Measurements from ENCODE around the gene LGMN. TPM values are rescaled to one million over a fixed set of nuclear protein-coding genes. Genes with fewer than 3 reads are reported as not detected.

Gene LGMN
- total RNA-seq, 2 donors from 2014 or later, result 70.0 to 107 TPM

DNA sequence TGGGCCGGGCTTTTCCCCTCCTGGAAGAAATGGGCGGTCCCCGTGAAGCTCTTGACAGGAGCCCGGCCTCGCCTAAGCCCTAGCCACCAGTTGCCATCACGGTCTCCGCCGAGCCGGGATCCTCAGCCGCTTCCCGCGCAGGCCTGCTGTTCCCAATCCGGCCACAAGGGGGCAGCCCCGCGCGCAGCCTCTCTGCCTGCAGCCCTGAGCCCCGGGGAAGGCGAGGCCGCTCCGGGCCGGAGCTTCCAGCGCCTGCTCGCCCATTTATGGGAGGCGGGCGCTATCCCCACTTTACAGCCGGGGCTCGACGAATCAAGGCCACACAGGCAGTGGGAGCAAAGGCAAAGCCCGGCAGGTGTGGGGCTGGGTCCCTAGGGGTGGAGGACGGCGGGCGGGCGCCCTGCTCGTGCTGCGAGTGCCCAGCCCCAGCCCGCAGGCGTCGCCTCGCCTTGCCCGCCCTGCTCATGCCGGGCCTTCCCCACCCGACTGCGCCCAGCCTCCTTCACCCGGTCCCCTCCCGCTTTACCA, 61.5 kb downstream of the LGMN start:
- Histone ChIP-seq H3K36me3 (no peaks in the 10 kb centered on the region), H3K27me3 (no peaks in the 10 kb centered on the region), H3K9ac (ENCODE audit: low read depth in 2 of 2, low read length in 2 of 2) (peak overlapping the region in 1 of 2 donors; percentile 30), H3K9me3 (no peaks in the 10 kb centered on the region), H3K4me3 (peak overlapping the region; percentile 32), H3K4me1 (peaks cover 7% of the 10 kb centered on the region), H3K27ac (no peak overlapping the region)
- intact Hi-C loops (cut with DNase I), result loop anchor here (10.0 kb wide), 1 partner anchor 562 kb away; the partner anchor contains the start of genes CPSF2 and NDUFB1
- peak; percentile 100 for TF ChIP-seq CTCF (IDR thresholded peaks at IDR 0.05)
- DNase-seq, result peak; percentile 84

DNA sequence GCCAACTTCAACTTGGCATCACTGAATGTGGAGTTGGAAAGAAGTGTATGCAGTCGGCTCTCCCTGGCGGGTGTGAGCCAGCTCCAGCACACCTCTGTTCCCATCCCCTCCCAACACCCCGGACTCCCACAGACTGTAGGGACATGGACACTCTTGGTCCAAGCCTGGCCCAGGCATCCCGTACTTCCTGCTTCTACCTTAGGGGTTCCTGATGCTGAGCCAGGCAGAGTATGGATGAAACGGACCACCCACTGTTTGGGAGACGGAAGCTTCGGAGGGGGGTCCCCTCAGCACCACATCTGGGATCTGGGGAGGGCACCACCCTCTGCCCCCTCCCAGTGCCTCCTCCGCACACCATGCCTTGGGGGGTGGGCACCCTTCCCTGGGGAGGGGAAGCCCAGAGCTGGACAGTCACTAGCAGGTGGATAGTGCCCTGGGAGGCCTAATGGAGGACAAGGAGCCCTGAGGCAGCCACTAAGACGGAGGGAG, 62.0 kb downstream of the LGMN start:
- no peak for DNase-seq
- H3K27ac ChIP-seq, result no peak overlapping the region
- no peaks in the 10 kb centered on the region for H3K9me3 ChIP-seq
- no peak overlapping the region for H3K4me3 ChIP-seq
- no peaks in the 10 kb centered on the region for H3K36me3 ChIP-seq
- intact Hi-C loops (cut with DNase I), result loop anchor here (10.0 kb wide), 1 partner anchor 562 kb away; the partner anchor contains the start of genes CPSF2 and NDUFB1
- no peak overlapping the region for H3K9ac ChIP-seq (ENCODE audit: low read depth in 2 of 2, low read length in 2 of 2)
- TF ChIP-seq CTCF (IDR thresholded peaks at IDR 0.05), result no peak
- peaks cover 7% of the 10 kb centered on the region for H3K4me1 ChIP-seq
- no peaks in the 10 kb centered on the region for H3K27me3 ChIP-seq

GRCh38 chr14:92685784-92686355, 62.6 kb downstream of the LGMN start:
- intact Hi-C loops (cut with DNase I), result loop anchor here (10.0 kb wide), 1 partner anchor 561 kb away; the partner anchor contains the start of genes CPSF2 and NDUFB1
- Histone ChIP-seq H3K9me3 (no peaks in the 10 kb centered on the region), H3K36me3 (no peaks in the 10 kb centered on the region), H3K27ac (no peak overlapping the region), H3K4me3 (no peak overlapping the region), H3K4me1 (peaks cover 7% of the 10 kb centered on the region), H3K9ac (ENCODE audit: low read depth in 2 of 2, low read length in 2 of 2) (no peak overlapping the region), H3K27me3 (no peaks in the 10 kb centered on the region)
- no peak for TF ChIP-seq CTCF (IDR thresholded peaks at IDR 0.05)
- DNase-seq, result no peak

- no peak for DNase-seq
- intact Hi-C loops (cut with DNase I), result loop anchor here (10.0 kb wide), 1 partner anchor 560 kb away; the partner anchor contains the start of genes CPSF2 and NDUFB1
- no peak overlapping the region for H3K4me3 ChIP-seq
- H3K9ac ChIP-seq (ENCODE audit: low read depth in 2 of 2, low read length in 2 of 2), result no peak overlapping the region
- no peaks in the 10 kb centered on the region for H3K9me3 ChIP-seq
- H3K36me3 ChIP-seq, result no peaks in the 10 kb centered on the region
- TF ChIP-seq CTCF (IDR thresholded peaks at IDR 0.05), result no peak
- no peaks in the 10 kb centered on the region for H3K27me3 ChIP-seq
- peaks cover 7% of the 10 kb centered on the region for H3K4me1 ChIP-seq
- no peak overlapping the region for H3K27ac ChIP-seq
Measured at GRCh38 chr14:92684801-92685560, 63.4 kb downstream of the LGMN start.

DNA sequence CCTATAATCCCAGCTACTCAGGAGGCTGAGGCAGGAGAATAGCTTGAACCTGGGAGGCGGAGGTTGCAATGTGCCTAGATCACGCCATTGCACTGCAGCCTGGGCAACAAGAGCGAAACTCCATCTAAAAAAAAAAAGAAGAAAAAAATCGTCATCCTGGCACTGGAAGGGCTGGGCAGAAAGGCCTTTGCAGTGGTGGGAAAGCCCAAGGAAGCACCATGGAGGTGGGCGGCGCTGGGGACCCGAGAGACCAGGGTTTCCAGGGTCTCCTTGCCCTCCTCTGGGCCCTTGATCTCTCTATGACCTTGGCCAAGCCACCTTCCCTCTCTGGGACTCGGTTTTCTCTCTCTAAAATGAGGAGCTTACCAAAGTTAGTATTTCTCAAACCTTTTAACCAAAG, 65.4 kb downstream of the LGMN start:
- Histone ChIP-seq H3K4me1 (peaks cover 7% of the 10 kb centered on the region), H3K4me3 (no peak overlapping the region), H3K27ac (no peak overlapping the region), H3K27me3 (no peaks in the 10 kb centered on the region), H3K9ac (ENCODE audit: low read depth in 2 of 2, low read length in 2 of 2) (no peak overlapping the region), H3K36me3 (no peaks in the 10 kb centered on the region), H3K9me3 (no peaks in the 10 kb centered on the region)
- DNase-seq, result no peak
- intact Hi-C loops (cut with DNase I), result loop anchor here (10.0 kb wide), 1 partner anchor 558 kb away; the partner anchor contains the start of genes CPSF2 and NDUFB1
- no peak for TF ChIP-seq CTCF (IDR thresholded peaks at IDR 0.05)
